Astrocyte (in vitro differentiated cells and primary cell): ENCODE data around the gene HLA-DMB. TPM values are rescaled to one million over a fixed set of nuclear protein-coding genes. Genes with fewer than 3 reads are reported as not detected.

Experiments
- DNase-seq: peaks from one replicate; pipeline ENCODE4 v3.0.0-alpha.2; 2010; ENCODE audit warnings: low read depth
- FAIRE-seq: peaks from 2 replicates; lab custom pipeline; 2011; peaks lifted over from hg19 to GRCh38; lab: Jason Lieb, UNC
- H2AFZ ChIP-seq: 2 replicates; pipeline ENCODE4 v1.6.0; 2012; ENCODE audit warnings: low read depth, low read length, inconsistent platforms
- H3K27ac ChIP-seq: 2 replicates; pipeline ENCODE4 v1.5.1; 2011; ENCODE audit warnings: low read depth, low read length, inconsistent platforms
- H3K27me3 ChIP-seq: 2 replicates; pipeline ENCODE4 v1.6.0; 2011; ENCODE audit warnings: low read length, inconsistent platforms; ENCODE audit not compliant: insufficient read depth
- H3K36me3 ChIP-seq: 2 replicates; pipeline ENCODE4 v1.5.1; 2011; ENCODE audit warnings: low read length, inconsistent platforms; ENCODE audit not compliant: insufficient read depth
- H3K4me1 ChIP-seq: 2 replicates; pipeline ENCODE4 v1.5.1; 2011; ENCODE audit warnings: low read length, inconsistent platforms; ENCODE audit not compliant: insufficient read depth
- H3K4me2 ChIP-seq: 2 replicates; pipeline ENCODE4 v1.6.0; 2012; ENCODE audit warnings: low read length, inconsistent platforms
- H3K4me3 ChIP-seq: 2 replicates; pipeline ENCODE4 v1.5.1; 2011; ENCODE audit warnings: low read depth, mild to moderate bottlenecking, low read length, inconsistent platforms; ENCODE audit not compliant: insufficient read depth
- H3K79me2 ChIP-seq: 2 replicates; pipeline ENCODE4 v1.6.0; 2012; ENCODE audit warnings: mild to moderate bottlenecking, low read length, inconsistent platforms; ENCODE audit not compliant: insufficient read depth
- H3K9ac ChIP-seq: 2 replicates; pipeline ENCODE4 v1.6.0; 2012; ENCODE audit warnings: mild to moderate bottlenecking, low read length, inconsistent platforms
- H3K9me3 ChIP-seq: 2 replicates; pipeline ENCODE4 v1.5.1; 2012; ENCODE audit warnings: low read depth, mild to moderate bottlenecking, low read length, inconsistent platforms; ENCODE audit not compliant: insufficient read depth
- H4K20me1 ChIP-seq: 2 replicates; pipeline ENCODE4 v1.6.0; 2012; ENCODE audit warnings: low read length, inconsistent platforms; ENCODE audit not compliant: insufficient read depth
- H3K27ac Mint-ChIP-seq: one replicate; pipeline ENCODE4 v1.8.0; 2021; ENCODE audit warnings: mild to moderate bottlenecking, mixed read lengths; ENCODE audit not compliant: unreplicated experiment
- H3K27me3 Mint-ChIP-seq: one replicate; pipeline ENCODE4 v1.8.0; 2021; ENCODE audit warnings: low read depth, mixed read lengths; ENCODE audit not compliant: unreplicated experiment
- H3K36me3 Mint-ChIP-seq: one replicate; pipeline ENCODE4 v1.8.0; 2021; ENCODE audit warnings: low read depth, mixed read lengths; ENCODE audit not compliant: unreplicated experiment
- H3K4me1 Mint-ChIP-seq: one replicate; pipeline ENCODE4 v1.8.0; 2021; ENCODE audit warnings: low read depth, mixed read lengths; ENCODE audit not compliant: unreplicated experiment
- H3K4me3 Mint-ChIP-seq: one replicate; pipeline ENCODE4 v1.8.0; 2021; ENCODE audit warnings: mild to moderate bottlenecking, moderate library complexity, mixed read lengths; ENCODE audit not compliant: unreplicated experiment
- H3K9me3 Mint-ChIP-seq: one replicate; pipeline ENCODE4 v1.8.0; 2021; ENCODE audit warnings: mild to moderate bottlenecking, mixed read lengths; ENCODE audit not compliant: unreplicated experiment
- EZH2 ChIP-seq: IDR thresholded peaks from 2 replicates; pipeline ENCODE4 v1.6.1; 2012; ENCODE audit warnings: mild to moderate bottlenecking, low read length, inconsistent platforms; ENCODE audit not compliant: insufficient read depth
- total RNA-seq: library from RNA; stranded (reverse); gene quantifications from 2 replicates; pipeline ENCODE4 v1.2.1, GENCODE V29; 2021
- TF ChIP-seq, protein P1 (sequence below): IDR thresholded peaks from 2 replicates; pipeline ENCODE4 v1.5.1; 2011; ENCODE audit warnings: low read depth, mild to moderate bottlenecking, inconsistent platforms, low read length, moderate library complexity; ENCODE audit not compliant: insufficient read depth

The HLA-DMB gene
- total RNA-seq, 1 donor from 2014 or later, result 0.11 TPM

- no peaks in the 10 kb centered on the region for H3K9me3 Mint-ChIP-seq
- DNase-seq, result no peak
- Histone ChIP-seq H3K27ac (no peak overlapping the region), H3K27me3 (no peaks in the 10 kb centered on the region), H3K4me3 (no peak overlapping the region), H3K9me3 (no peaks in the 10 kb centered on the region), H3K79me2 (peaks cover 60% of the 10 kb centered on the region), H3K36me3 (peaks cover 80% of the 10 kb centered on the region), H2AFZ (no peak overlapping the region), H4K20me1 (peaks cover 98% of the 10 kb centered on the region), H3K9ac (no peak overlapping the region), H3K4me1 (peaks cover 21% of the 10 kb centered on the region), H3K4me2 (no peak overlapping the region)
- FAIRE-seq, result no peak
- peak overlapping the region; percentile 50 for H3K27ac Mint-ChIP-seq
- H3K36me3 Mint-ChIP-seq, result peaks cover 33% of the 10 kb centered on the region
- H3K4me1 Mint-ChIP-seq, result peaks cover 53% of the 10 kb centered on the region
- H3K4me3 Mint-ChIP-seq, result peak overlapping the region; percentile 69
- TF ChIP-seq EZH2, result no peak
- TF ChIP-seq, protein P1, sequence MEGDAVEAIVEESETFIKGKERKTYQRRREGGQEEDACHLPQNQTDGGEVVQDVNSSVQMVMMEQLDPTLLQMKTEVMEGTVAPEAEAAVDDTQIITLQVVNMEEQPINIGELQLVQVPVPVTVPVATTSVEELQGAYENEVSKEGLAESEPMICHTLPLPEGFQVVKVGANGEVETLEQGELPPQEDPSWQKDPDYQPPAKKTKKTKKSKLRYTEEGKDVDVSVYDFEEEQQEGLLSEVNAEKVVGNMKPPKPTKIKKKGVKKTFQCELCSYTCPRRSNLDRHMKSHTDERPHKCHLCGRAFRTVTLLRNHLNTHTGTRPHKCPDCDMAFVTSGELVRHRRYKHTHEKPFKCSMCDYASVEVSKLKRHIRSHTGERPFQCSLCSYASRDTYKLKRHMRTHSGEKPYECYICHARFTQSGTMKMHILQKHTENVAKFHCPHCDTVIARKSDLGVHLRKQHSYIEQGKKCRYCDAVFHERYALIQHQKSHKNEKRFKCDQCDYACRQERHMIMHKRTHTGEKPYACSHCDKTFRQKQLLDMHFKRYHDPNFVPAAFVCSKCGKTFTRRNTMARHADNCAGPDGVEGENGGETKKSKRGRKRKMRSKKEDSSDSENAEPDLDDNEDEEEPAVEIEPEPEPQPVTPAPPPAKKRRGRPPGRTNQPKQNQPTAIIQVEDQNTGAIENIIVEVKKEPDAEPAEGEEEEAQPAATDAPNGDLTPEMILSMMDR, result no peak
- no peaks in the 10 kb centered on the region for H3K27me3 Mint-ChIP-seq
Measured at GRCh38 chr6:32979720-32980487, 39.1 kb upstream of the HLA-DMB start.

DNA sequence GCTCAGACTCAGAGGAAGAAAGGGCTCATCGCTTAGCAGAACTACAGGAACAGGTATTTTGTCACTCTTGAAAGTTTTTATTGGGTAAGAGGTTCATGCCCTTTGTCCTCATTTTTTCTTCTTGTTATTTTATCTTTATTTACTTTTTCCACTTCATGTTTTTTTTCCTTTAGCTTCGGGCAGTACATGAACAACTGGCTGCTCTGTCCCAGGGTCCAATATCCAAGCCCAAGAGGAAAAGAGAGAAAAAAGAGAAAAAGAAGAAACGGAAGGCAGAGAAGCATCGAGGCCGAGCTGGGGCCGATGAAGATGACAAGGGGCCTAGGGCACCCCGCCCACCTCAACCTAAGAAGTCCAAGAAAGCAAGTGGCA lies 37.1 kb upstream of the HLA-DMB start:
- Histone ChIP-seq H3K4me3 (no peak overlapping the region), H2AFZ (no peak overlapping the region), H3K9me3 (no peaks in the 10 kb centered on the region), H3K79me2 (peaks cover 79% of the 10 kb centered on the region), H3K27ac (no peak overlapping the region), H3K4me1 (peaks cover 21% of the 10 kb centered on the region), H3K27me3 (no peaks in the 10 kb centered on the region), H3K4me2 (peak overlapping the region; percentile 97), H4K20me1 (peaks cover 100% of the 10 kb centered on the region), H3K36me3 (peaks cover 89% of the 10 kb centered on the region), H3K9ac (no peak overlapping the region)
- no peak for TF ChIP-seq EZH2
- TF ChIP-seq, protein P1, result no peak
- FAIRE-seq, result no peak
- Mint-ChIP-seq H3K27me3 (no peaks in the 10 kb centered on the region), H3K4me1 (peaks cover 53% of the 10 kb centered on the region), H3K27ac (no peak overlapping the region), H3K4me3 (peak overlapping the region; percentile 100), H3K36me3 (peaks cover 50% of the 10 kb centered on the region), H3K9me3 (no peaks in the 10 kb centered on the region)
- no peak for DNase-seq
